IMR-90 (cell line): ENCODE measurements around the gene COL4A2. TPM values are rescaled to one million over a fixed set of nuclear protein-coding genes. Genes with fewer than 3 reads are reported as not detected.
A peak's percentile ranks its signal among the peaks of the same experiment; 100 is the strongest.

Experiments used
- ATAC-seq: fragments of 200-7000 bp; cut with Tn5 transposase; 2 replicates; pipeline ENCODE4 v1.9.1; 2020; ENCODE audit warnings: low read depth, mild to moderate bottlenecking, moderate library complexity
- BruUV-seq: library from RNA; stranded (reverse); fragments of 400-500 nt; replicated peaks from 2 replicates; lab custom pipeline; 2021; lab: Mats Ljungman, UMichigan
- CTCF ChIA-PET: fragments of 300-600 bp; formaldehyde crosslinking; extraction: SDS; loops from one replicate; lab custom pipeline; 2021; ENCODE audit warnings: antibody characterized with exemption; lab: Yijun Ruan, JAX
- POLR2A ChIA-PET: fragments of 300-600 bp; sonication (Branson Sonifier 250); formaldehyde crosslinking; loops from one replicate; lab custom pipeline; 2022; ENCODE audit warnings: antibody characterized with exemption; ENCODE audit not compliant: unreplicated experiment; lab: Charles Lee
- DNase-seq: peaks from one replicate; pipeline ENCODE4 v3.0.0; 2013
- H2AFZ ChIP-seq: replicated peaks from 2 replicates; pipeline ENCODE3; 2013; ENCODE audit warnings: low read length, mild to moderate bottlenecking; ENCODE audit not compliant: poor library complexity
- H2AK5ac ChIP-seq: 2 replicates; pipeline ENCODE4 v1.6.1; 2013; ENCODE audit warnings: low read depth, low read length, inconsistent platforms
- H2AK9ac ChIP-seq: replicated peaks from 2 replicates; pipeline ENCODE3; 2013; ENCODE audit warnings: mild to moderate bottlenecking, low read depth, low read length, moderate library complexity; ENCODE audit not compliant: poor library complexity
- H2BK120ac ChIP-seq: 2 replicates; pipeline ENCODE4 v1.6.1; 2013; ENCODE audit warnings: low read depth, low read length, inconsistent platforms
- H2BK15ac ChIP-seq: 3 replicates; pipeline ENCODE4 v1.6.1; 2013; ENCODE audit warnings: low read depth, low read length, inconsistent platforms
- H2BK20ac ChIP-seq: 2 replicates; pipeline ENCODE4 v1.6.1; 2013; ENCODE audit warnings: low read depth, mild to moderate bottlenecking, inconsistent platforms, low read length, moderate library complexity
- H2BK5ac ChIP-seq: 2 replicates; pipeline ENCODE4 v1.6.1; 2013; ENCODE audit warnings: mild to moderate bottlenecking, low read depth, low read length, inconsistent platforms; ENCODE audit not compliant: poor library complexity, severe bottlenecking
- H3K14ac ChIP-seq: replicated peaks from 2 replicates; pipeline ENCODE4 v1.6.1; 2013; ENCODE audit warnings: low read depth, low read length, inconsistent platforms
- H3K18ac ChIP-seq: 2 replicates; pipeline ENCODE4 v1.6.1; 2013; ENCODE audit warnings: low read depth, low read length, control low read depth
- H3K23ac ChIP-seq: 2 replicates; pipeline ENCODE4 v1.6.1; 2013; ENCODE audit warnings: low read depth, low read length, inconsistent platforms
- H3K27ac ChIP-seq: 2 replicates; pipeline ENCODE4 v1.5.1; 2013; ENCODE audit warnings: mild to moderate bottlenecking, control low read depth, low read length; ENCODE audit not compliant: insufficient read depth
- H3K27me3 ChIP-seq: 2 replicates; pipeline ENCODE4 v1.6.1; 2013; ENCODE audit warnings: low read length; ENCODE audit not compliant: control insufficient read depth, insufficient read depth
- H3K36me3 ChIP-seq: 2 replicates; pipeline ENCODE4 v1.6.1; 2013; ENCODE audit warnings: low read length, mixed read lengths; ENCODE audit not compliant: control insufficient read depth, insufficient read depth
- H3K4ac ChIP-seq: 2 replicates; pipeline ENCODE4 v1.6.1; 2013; ENCODE audit warnings: low read depth, low read length, inconsistent platforms
- H3K4me1 ChIP-seq: 2 replicates; pipeline ENCODE4 v1.6.1; 2013; ENCODE audit warnings: low read length, mixed read lengths; ENCODE audit not compliant: control insufficient read depth, insufficient read depth
- H3K4me2 ChIP-seq: 2 replicates; pipeline ENCODE4 v1.6.1; 2013; ENCODE audit warnings: low read depth, mild to moderate bottlenecking, control low read depth, low read length, moderate library complexity
- H3K4me3 ChIP-seq: 2 replicates; pipeline ENCODE4 v1.5.1; 2013; ENCODE audit warnings: low read depth, mild to moderate bottlenecking, control low read depth, low read length, moderate library complexity; ENCODE audit not compliant: insufficient read depth
- H3K56ac ChIP-seq: 2 replicates; pipeline ENCODE4 v1.6.1; 2013; ENCODE audit warnings: low read length, inconsistent platforms; ENCODE audit not compliant: insufficient read depth; ENCODE audit errors: extremely low read depth
- H3K79me1 ChIP-seq, 2 experiments: 2 replicates each; pipeline ENCODE4 v1.6.1; 2013; ENCODE audit warnings: low read length in 2 of 2, inconsistent platforms in 1 of 2, low read depth in 1 of 2
- H3K9ac ChIP-seq: 2 replicates; pipeline ENCODE4 v1.6.1; 2013; ENCODE audit warnings: low read depth, low read length, control low read depth
- H3K9me1 ChIP-seq: 2 replicates; pipeline ENCODE4 v1.6.1; 2013; ENCODE audit warnings: low read length, inconsistent platforms; ENCODE audit not compliant: insufficient read depth
- H3K9me3 ChIP-seq: 2 replicates; pipeline ENCODE4 v1.6.1; 2013; ENCODE audit warnings: low read length; ENCODE audit not compliant: control insufficient read depth, insufficient read depth
- H4K20me1 ChIP-seq: 2 replicates; pipeline ENCODE4 v1.6.1; 2013; ENCODE audit warnings: low read length, inconsistent platforms; ENCODE audit not compliant: insufficient read depth
- H4K5ac ChIP-seq: 2 replicates; pipeline ENCODE4 v1.6.1; 2013; ENCODE audit warnings: mild to moderate bottlenecking, low read depth, low read length, control low read depth
- H4K8ac ChIP-seq, 2 experiments: 2 replicates each; pipeline ENCODE4 v1.6.1; 2013; ENCODE audit warnings: low read depth in 2 of 2, low read length in 2 of 2, control low read depth in 1 of 2, inconsistent platforms in 1 of 2
- H4K91ac ChIP-seq: 2 replicates; pipeline ENCODE4 v1.6.1; 2013; ENCODE audit warnings: low read depth, low read length, inconsistent platforms; ENCODE audit not compliant: insufficient read depth
- BHLHE40 ChIP-seq: fragments of 150-350 bp; IDR thresholded peaks from 2 replicates; pipeline ENCODE4 v1.6.1; 2016; ENCODE audit warnings: mild to moderate bottlenecking, low read depth, low read length
- CEBPB ChIP-seq: IDR thresholded peaks from 2 replicates; pipeline ENCODE4 v1.6.1; 2012; ENCODE audit warnings: low read depth, low read length, improper control_type of control experiment
- CHD1 ChIP-seq: IDR thresholded peaks from 2 replicates; pipeline ENCODE4 v1.6.1; 2012; ENCODE audit warnings: low read depth, low read length, improper control_type of control experiment
- FOS ChIP-seq: fragments of 150-350 bp; IDR thresholded peaks from 2 replicates; pipeline ENCODE4 v1.6.1; 2016; ENCODE audit warnings: low read depth, low read length
- MAFK ChIP-seq: IDR thresholded peaks from 2 replicates; pipeline ENCODE4 v1.6.1; 2012; ENCODE audit warnings: low read depth, low read length, improper control_type of control experiment
- MAZ ChIP-seq: IDR thresholded peaks from 2 replicates; pipeline ENCODE4 v1.6.1; 2012; ENCODE audit warnings: low read depth, mild to moderate bottlenecking, low read length, improper control_type of control experiment, moderate library complexity, borderline replicate concordance
- MXI1 ChIP-seq: IDR thresholded peaks from 2 replicates; pipeline ENCODE4 v1.6.1; 2012; ENCODE audit warnings: low read depth, mild to moderate bottlenecking, low read length, moderate library complexity, borderline replicate concordance
- NFE2L2 ChIP-seq: fragments of 150-350 bp; IDR thresholded peaks from 2 replicates; pipeline ENCODE4 v1.6.1; 2016; ENCODE audit warnings: low read depth, mild to moderate bottlenecking, low read length
- RAD21 ChIP-seq: IDR thresholded peaks from 2 replicates; pipeline ENCODE4 v1.6.1; 2012; ENCODE audit warnings: low read length, improper control_type of control experiment
- RCOR1 ChIP-seq: IDR thresholded peaks from 2 replicates; pipeline ENCODE4 v1.6.1; 2012; ENCODE audit warnings: mild to moderate bottlenecking, low read length, improper control_type of control experiment; ENCODE audit not compliant: insufficient replicate concordance
- RFX5 ChIP-seq: IDR thresholded peaks from 2 replicates; pipeline ENCODE4 v1.8.0; 2012; ENCODE audit warnings: low read depth, mild to moderate bottlenecking, low read length, moderate library complexity
- USF2 ChIP-seq: fragments of 150-350 bp; IDR thresholded peaks from 2 replicates; pipeline ENCODE4 v1.6.1; 2017; ENCODE audit warnings: mild to moderate bottlenecking, antibody characterized with exemption, low read length, low read depth
- WGBS, 2 experiments: methylation state at CpG; one replicate each; pipeline versions ENCODE4 v1.1.5 to v1.1.7; 2013; ENCODE audit warnings: missing lambda C conversion rate in 2 of 2; ENCODE audit not compliant: insufficient read length in 1 of 2; ENCODE audit errors: extremely low coverage in 2 of 2; 5-methylcytosine and 5-hydroxymethylcytosine counted together
- dilution Hi-C: fragments of 300-500 bp; cut with HindIII; formaldehyde crosslinking; loops from one replicate; pipeline ENCODE4 v1.14.3; 2018; ENCODE audit warnings: low sequenced_read_pairs; ENCODE audit not compliant: unreplicated experiment
- in situ Hi-C: fragments of 300-500 bp; cut with MboI; formaldehyde crosslinking; loops from 3 replicates; pipeline ENCODE4 v1.14.3; 2019; ENCODE audit warnings: low sequenced_read_pairs, inconsistent platforms, mixed read lengths
- intact Hi-C: fragments of 100-400 bp; cut with micrococcal nuclease; formaldehyde crosslinking; loops from 2 replicates; pipeline ENCODE4 v1.10.0; 2022
- polyA plus RNA-seq, 3 experiments: library from polyadenylated mRNA; depleted of rRNA; stranded (reverse); fragments of >200 nt; gene quantifications; 2 replicates each; pipeline ENCODE4 v1.2.3, GENCODE V29; 2012; ENCODE audit warnings: low replicate concordance in 1 of 3
- total RNA-seq: library from RNA; depleted of rRNA; stranded (reverse); fragments of >200 nt; gene quantifications from 2 replicates; pipeline ENCODE4 v1.2.3, GENCODE V29; 2012
- TF ChIP-seq, protein P1 (sequence below): fragments of 150-350 bp; IDR thresholded peaks from 2 replicates; pipeline ENCODE4 v1.6.1; 2016; ENCODE audit warnings: low read depth, mild to moderate bottlenecking, low read length, moderate library complexity, borderline replicate concordance
- TF ChIP-seq, protein P2 (sequence below): conservative IDR thresholded peaks from 2 replicates; pipeline ENCODE4 v1.5.1; 2012; ENCODE audit warnings: mild to moderate bottlenecking, low read depth, low read length, improper control_type of control experiment

COL4A2 gene
- total and polyA plus RNA-seq, 2 of the 4 experiments (the other 2 are of a cell fraction), result 90.7 to 457 TPM

- Histone ChIP-seq H3K36me3 (peaks cover 27% of the 10 kb centered on the region), H4K20me1 (peaks cover 48% of the 10 kb centered on the region), H2AK5ac (peak overlapping the region; percentile 45), H2BK5ac (peak overlapping the region; percentile 22), H3K9me3 (no peaks in the 10 kb centered on the region), H3K4me1 (peaks cover 61% of the 10 kb centered on the region), H3K79me1 (peaks cover 41 to 93% of the 10 kb centered on the region in 2 experiments), H3K9ac (no peak overlapping the region), H4K91ac (0 out of 2 replicates have a peak overlapping the region, but pooled peaks have one; percentile 3), H3K4me3 (no peak overlapping the region), H3K18ac (no peak overlapping the region; the same call in 1 of the 2 replicates), H2BK15ac (no peak overlapping the region; the same call in 2 of the 3 replicates), H2AFZ (no peak overlapping the region), H2BK120ac (no peak overlapping the region; the same call in 1 of the 2 replicates), H3K23ac (peak overlapping the region; percentile 29; the same call in 1 of the 2 replicates), H3K9me1 (peaks cover 55% of the 10 kb centered on the region), H3K27ac (no peak overlapping the region; the same call in 1 of the 2 replicates), H3K56ac (no peak overlapping the region), H2BK20ac (0 out of 2 replicates have a peak overlapping the region, but pooled peaks have one; percentile 16), H4K5ac (no peak overlapping the region), H3K14ac (0 out of 2 replicates have a peak overlapping the region, but pooled peaks have one; percentile 40), H4K8ac (peak overlapping the region in 1 of 2 experiments; percentile 14; a peak in 1 of 4 replicates), H3K27me3 (no peaks in the 10 kb centered on the region), H3K4ac (peak overlapping the region; percentile 37), H3K4me2 (no peak overlapping the region), H2AK9ac (no peak overlapping the region)
- BruUV-seq, result no TSS peak
- dilution Hi-C loops, result no loop called here
- ChIA-PET POLR2A (no interaction called here), CTCF (interaction anchor here (1.3 kb wide), 1 partner anchor 20 kb away, joined by 3 read pairs; no protein-coding TSS in a partner anchor)
- in situ Hi-C loops, result no loop called here
- intact Hi-C loops, result no loop called here
- 100% methylated on average over 2 of the region's 11 CpGs; no CpG with 5 or more reads in 1 of the 2 experiments for WGBS, 2 experiments
- ATAC-seq (no peak), DNase-seq (no peak)
- TF ChIP-seq MAFK (no peak), USF2 (no peak), CHD1 (no peak), MAZ (no peak), CEBPB (no peak), RFX5 (no peak), FOS (no peak), RCOR1 (no peak), BHLHE40 (no peak), NFE2L2 (no peak), MXI1 (no peak), RAD21 (no peak)
- TF ChIP-seq, protein P1, sequence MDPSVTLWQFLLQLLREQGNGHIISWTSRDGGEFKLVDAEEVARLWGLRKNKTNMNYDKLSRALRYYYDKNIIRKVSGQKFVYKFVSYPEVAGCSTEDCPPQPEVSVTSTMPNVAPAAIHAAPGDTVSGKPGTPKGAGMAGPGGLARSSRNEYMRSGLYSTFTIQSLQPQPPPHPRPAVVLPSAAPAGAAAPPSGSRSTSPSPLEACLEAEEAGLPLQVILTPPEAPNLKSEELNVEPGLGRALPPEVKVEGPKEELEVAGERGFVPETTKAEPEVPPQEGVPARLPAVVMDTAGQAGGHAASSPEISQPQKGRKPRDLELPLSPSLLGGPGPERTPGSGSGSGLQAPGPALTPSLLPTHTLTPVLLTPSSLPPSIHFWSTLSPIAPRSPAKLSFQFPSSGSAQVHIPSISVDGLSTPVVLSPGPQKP, result no peak
- TF ChIP-seq, protein P2, sequence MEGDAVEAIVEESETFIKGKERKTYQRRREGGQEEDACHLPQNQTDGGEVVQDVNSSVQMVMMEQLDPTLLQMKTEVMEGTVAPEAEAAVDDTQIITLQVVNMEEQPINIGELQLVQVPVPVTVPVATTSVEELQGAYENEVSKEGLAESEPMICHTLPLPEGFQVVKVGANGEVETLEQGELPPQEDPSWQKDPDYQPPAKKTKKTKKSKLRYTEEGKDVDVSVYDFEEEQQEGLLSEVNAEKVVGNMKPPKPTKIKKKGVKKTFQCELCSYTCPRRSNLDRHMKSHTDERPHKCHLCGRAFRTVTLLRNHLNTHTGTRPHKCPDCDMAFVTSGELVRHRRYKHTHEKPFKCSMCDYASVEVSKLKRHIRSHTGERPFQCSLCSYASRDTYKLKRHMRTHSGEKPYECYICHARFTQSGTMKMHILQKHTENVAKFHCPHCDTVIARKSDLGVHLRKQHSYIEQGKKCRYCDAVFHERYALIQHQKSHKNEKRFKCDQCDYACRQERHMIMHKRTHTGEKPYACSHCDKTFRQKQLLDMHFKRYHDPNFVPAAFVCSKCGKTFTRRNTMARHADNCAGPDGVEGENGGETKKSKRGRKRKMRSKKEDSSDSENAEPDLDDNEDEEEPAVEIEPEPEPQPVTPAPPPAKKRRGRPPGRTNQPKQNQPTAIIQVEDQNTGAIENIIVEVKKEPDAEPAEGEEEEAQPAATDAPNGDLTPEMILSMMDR, result no peak
These were observed 27.9 kb downstream of the COL4A2 start for GRCh38 chr13:110334841-110335490.
